Sigmoid colon (tissue), 3 donors: ENCODE results near the gene EPHA2.

Experiments used
- CTCF ChIP-seq, 4 experiments: fragments of 450-650 bp in 3 of 4; fragments of 200-600 bp in 1 of 4; IDR thresholded peaks; one replicate each; pipeline ENCODE4 v1.5.1; 2016 to 2019; ENCODE audit warnings: antibody characterized with exemption in 4 of 4, mild to moderate bottlenecking in 3 of 4, moderate library complexity in 2 of 4
- POLR2A ChIP-seq, 2 donors: fragments of 450-650 bp; IDR thresholded peaks; one replicate each; pipeline ENCODE4 v1.6.1; 2016; ENCODE audit warnings: antibody characterized with exemption in 2 of 2, mild to moderate bottlenecking in 2 of 2, moderate library complexity in 2 of 2

DNA sequence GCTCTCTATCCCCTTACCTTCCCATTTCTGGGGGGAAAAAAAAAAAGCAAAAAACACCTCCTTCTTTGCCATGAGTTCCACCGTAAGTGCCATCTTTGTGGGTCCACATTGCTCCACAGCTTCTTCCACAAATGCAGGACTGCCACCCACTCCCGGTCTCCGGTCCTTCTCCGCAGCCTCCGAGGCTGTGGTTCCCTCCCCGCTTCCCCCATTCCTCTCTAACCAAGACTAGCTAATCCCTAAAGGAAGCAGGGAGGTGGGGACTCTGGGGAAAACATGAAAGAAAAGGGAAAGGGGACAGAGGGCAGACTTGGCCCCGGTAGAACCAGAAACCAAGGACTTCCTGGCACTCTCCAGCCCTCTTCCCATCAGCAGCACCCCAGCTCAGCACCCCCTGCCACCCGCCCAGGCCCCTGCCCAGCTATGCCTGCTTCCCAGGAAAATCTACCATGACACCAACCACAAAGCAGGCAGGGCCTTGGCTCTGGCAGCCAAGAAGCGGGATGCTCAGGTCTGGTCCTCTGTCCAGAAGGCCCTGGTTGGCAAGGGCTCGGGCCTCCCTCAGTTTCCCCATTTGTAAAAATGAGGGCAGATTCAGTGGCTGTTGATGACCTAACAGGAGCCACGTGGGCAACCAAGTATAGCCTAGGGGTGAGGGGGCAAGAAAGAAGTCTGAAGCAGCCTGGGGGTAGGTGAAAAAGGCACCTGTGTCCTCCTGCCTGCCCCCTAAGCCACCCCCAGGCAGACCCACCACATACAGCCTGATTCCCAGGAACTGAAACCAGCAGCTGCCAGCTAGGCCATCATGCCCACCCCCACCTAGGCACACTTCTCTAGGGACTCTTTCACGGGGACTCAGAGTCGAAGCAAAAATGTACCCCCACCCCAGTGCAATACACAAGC lies 2.5 kb downstream of the EPHA2 start:
- TF ChIP-seq POLR2A (IDR thresholded peaks at IDR 0.05), result no peak
- TF ChIP-seq CTCF (IDR thresholded peaks at IDR 0.05), result no peak
